ENCODE data around the gene CNIH3.

CNIH3 gene

DNA sequence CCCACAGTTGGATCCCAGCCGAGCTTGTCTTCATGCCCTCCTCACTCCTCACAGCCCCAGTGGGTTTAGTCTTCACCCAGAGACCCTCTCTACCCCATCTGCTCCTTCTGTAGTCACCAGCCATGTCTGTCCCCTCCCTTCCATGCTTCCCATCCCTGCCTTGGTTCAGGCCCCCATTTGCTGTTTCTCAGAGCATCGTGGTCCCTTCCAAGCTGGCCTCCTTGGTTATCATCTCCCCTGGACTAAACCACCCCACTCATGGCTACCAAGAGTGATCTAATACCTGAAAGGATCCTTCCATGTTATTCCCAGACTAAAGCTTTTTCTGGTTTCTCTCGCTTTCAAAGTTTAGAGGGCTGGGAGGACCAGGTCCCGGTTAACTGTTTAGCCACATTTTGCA is 8.3 kb downstream of the CNIH3 start:
- ChIA-PET POLR2A (interaction anchor here (1.2 kb wide), 1 partner anchor 81 kb away, joined by 3 read pairs; no protein-coding TSS in a partner anchor), CTCF (interaction anchor here (0.9 to 3.9 kb wide), 6 partner anchors 18 to 227 kb away, joined by 3 to 32 read pairs (median 7); no protein-coding TSS in a partner anchor)
- DNase-seq (ENCODE audit: low read depth, low spot score): no peak
- H3K4me3 ChIP-seq (ENCODE audit: low read depth, low read length): no peak overlapping the region
- TF ChIP-seq, protein P1, sequence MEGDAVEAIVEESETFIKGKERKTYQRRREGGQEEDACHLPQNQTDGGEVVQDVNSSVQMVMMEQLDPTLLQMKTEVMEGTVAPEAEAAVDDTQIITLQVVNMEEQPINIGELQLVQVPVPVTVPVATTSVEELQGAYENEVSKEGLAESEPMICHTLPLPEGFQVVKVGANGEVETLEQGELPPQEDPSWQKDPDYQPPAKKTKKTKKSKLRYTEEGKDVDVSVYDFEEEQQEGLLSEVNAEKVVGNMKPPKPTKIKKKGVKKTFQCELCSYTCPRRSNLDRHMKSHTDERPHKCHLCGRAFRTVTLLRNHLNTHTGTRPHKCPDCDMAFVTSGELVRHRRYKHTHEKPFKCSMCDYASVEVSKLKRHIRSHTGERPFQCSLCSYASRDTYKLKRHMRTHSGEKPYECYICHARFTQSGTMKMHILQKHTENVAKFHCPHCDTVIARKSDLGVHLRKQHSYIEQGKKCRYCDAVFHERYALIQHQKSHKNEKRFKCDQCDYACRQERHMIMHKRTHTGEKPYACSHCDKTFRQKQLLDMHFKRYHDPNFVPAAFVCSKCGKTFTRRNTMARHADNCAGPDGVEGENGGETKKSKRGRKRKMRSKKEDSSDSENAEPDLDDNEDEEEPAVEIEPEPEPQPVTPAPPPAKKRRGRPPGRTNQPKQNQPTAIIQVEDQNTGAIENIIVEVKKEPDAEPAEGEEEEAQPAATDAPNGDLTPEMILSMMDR (IDR thresholded peaks at IDR 0.05; ENCODE audit: insufficient read depth, low read length, missing control alignments): no peak

DNA sequence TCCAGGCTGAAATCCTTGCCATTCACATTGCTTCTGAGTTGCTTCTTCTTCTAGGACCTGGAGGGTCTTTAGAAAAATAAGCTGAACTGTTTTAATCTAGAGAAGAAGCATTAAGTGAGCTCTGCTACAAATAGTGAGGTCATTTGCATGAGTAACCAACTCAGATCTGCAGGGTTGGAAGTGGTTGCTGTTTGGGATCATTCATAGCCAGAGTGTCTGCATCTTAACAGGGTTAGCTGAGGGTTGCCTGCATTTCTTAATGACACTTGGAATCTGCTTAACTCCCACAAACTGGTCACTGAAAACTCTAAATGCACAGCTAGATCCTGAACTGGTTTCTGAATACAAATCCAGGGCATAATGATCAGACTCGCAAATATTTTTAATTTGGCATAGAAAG is 9.9 kb downstream of the CNIH3 start:
- CTCF ChIA-PET: interaction anchor here (0.9 to 3.9 kb wide), 5 partner anchors 11 to 225 kb away, joined by 3 to 23 read pairs (median 5); partner anchors contain the start of gene CNIH3
- POLR2A ChIA-PET: interaction anchor here (0.6 kb wide), 1 partner anchor 237 kb away, joined by 4 read pairs; no protein-coding TSS in a partner anchor

DNA sequence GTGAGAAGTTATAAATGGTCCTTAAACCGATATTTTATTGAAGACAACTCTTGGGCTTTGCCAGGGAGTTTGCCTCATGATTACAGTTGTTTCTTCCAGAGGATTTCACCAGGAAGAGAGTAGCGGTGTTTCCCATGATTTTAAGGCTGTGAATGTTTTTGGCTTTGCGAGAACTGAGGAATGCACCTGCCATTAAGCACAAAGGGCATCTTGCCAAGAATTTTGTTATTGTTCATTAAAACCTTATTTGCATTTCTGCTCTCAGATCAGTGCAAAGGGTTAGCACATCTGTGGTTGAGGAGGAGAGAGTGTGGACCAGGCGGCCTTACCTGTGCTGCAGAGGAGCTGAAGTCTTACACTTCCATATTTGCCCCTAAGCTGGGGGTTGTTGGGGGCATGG is 13.8 kb downstream of the CNIH3 start:
- TF ChIP-seq, protein P1 (IDR thresholded peaks at IDR 0.05; ENCODE audit: insufficient read depth, low read length, missing control alignments): no peak
- ChIA-PET POLR2A (no interaction called here), CTCF (interaction anchor here (1.0 to 7.2 kb wide), 2 partner anchors 15 to 221 kb away, joined by 3 to 90 read pairs; no protein-coding TSS in a partner anchor)
- no peak for DNase-seq (ENCODE audit: low read depth, low spot score)
- H3K4me3 ChIP-seq (ENCODE audit: low read depth, low read length): no peak overlapping the region

More for the DNA sequence above, 9.9 kb downstream of the CNIH3 start:
- peak; percentile 70 for DNase-seq (ENCODE audit: low read depth, low spot score)
- H3K4me3 ChIP-seq (ENCODE audit: low read depth, low read length): no peak overlapping the region
- TF ChIP-seq, protein P1 (IDR thresholded peaks at IDR 0.05; ENCODE audit: insufficient read depth, low read length, missing control alignments): no peak

DNA sequence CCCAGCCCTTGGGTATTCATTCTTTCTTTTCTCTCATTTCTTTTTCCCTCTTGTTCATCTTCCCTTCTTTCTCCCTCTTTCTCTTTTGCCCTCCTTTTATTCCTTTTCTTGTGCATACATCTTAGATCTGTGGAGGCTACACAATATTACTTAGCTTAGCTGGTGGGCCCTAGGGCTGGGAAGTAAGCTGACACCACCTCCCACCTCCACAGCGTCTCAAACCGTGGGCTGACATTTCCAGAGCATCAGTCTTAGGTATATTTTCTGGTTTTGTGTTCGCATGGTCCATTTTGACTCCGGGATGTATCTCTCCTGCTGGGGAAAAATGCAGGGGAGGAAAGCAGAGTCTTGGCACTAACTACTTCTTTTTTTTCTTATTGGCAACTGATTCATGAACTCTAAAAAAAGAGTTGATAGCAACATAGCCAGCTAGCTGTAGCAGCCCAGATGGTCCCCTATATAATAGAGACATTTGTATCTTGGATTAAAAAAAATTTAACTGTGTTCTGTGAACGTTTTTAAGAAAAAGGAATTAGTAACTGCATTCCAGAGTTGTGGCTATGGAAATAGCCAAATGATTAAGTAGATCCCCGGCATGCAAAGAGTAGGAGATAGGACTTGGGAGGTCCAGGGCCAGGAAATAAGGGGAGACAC is 15.5 kb downstream of the CNIH3 start:
- POLR2A ChIA-PET: interaction anchor here (0.6 to 0.7 kb wide), 2 partner anchors 16 to 71 kb away, joined by 3 read pairs; partner anchors contain the start of gene CNIH3
- TF ChIP-seq, protein P1 (IDR thresholded peaks at IDR 0.05; ENCODE audit: insufficient read depth, low read length, missing control alignments): no peak
- CTCF ChIA-PET: interaction anchor here (1.0 to 19.0 kb wide), 9 partner anchors 8 to 291 kb away, joined by 3 to 240 read pairs (median 5); no protein-coding TSS in a partner anchor
- no peak overlapping the region for H3K4me3 ChIP-seq (ENCODE audit: low read depth, low read length)
- DNase-seq (ENCODE audit: low read depth, low spot score): no peak

DNA sequence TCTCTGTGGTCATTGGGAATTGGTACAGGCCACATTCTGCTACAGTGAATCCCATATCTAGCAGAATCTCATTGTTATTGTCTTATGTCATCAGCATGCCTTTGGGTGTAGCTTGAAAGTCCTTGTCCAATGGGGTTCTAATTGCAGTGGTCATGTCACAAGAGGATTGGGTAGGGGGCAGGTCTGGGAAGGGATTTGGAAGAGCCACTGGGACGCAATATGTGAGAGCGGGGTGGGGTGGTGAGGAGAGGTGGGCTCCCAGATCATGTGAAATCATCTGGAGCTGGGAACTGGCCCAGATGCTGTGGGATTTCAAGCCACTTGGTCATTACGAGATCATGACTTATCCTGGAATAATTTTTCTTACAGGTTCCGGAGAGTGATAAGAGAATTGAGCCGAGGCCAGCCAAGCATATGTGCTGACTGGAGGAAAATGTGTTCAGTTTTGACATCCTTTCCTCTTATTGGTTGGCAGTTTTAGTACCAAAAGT is 16.3 kb downstream of the CNIH3 start:
- H3K4me3 ChIP-seq (ENCODE audit: low read depth, low read length): no peak overlapping the region
- TF ChIP-seq, protein P1 (IDR thresholded peaks at IDR 0.05; ENCODE audit: insufficient read depth, low read length, missing control alignments): no peak
- ChIA-PET CTCF (interaction anchor here (0.7 to 19.0 kb wide), 10 partner anchors 9 to 290 kb away, joined by 3 to 240 read pairs (median 5); no protein-coding TSS in a partner anchor), POLR2A (interaction anchor here (0.7 kb wide), 1 partner anchor 72 kb away, joined by 3 read pairs; no protein-coding TSS in a partner anchor)
- DNase-seq (ENCODE audit: low read depth, low spot score): no peak

DNA sequence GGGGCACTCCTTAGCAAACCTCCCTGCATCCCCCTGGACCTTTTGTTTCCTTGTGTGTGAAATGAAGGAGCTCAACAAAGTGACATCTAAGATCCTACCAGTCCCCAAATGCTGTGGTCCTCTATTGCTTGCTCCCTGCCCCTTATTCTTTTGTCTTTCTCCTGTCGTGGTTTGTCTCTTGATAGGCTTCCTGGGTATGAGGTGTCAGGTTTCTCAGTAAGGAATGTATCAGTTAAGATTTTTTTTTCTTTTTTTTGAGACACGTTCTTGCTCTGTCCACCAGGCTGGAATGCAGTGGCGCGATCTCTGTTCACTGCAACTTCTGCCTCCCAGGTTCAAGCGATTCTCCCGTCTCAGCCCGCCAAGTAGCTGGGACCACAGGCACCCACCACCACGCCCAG is 16.8 kb downstream of the CNIH3 start:
- POLR2A ChIA-PET: no interaction called here
- DNase-seq (ENCODE audit: low read depth, low spot score): no peak
- no peak overlapping the region for H3K4me3 ChIP-seq (ENCODE audit: low read depth, low read length)
- CTCF ChIA-PET: interaction anchor here (0.7 to 19.0 kb wide), 8 partner anchors 10 to 290 kb away, joined by 3 to 240 read pairs (median 5); no protein-coding TSS in a partner anchor
- TF ChIP-seq, protein P1 (IDR thresholded peaks at IDR 0.05; ENCODE audit: insufficient read depth, low read length, missing control alignments): no peak
